ENCODE data around the gene TECPR2. TPM values are rescaled to one million over a fixed set of nuclear protein-coding genes. Genes with fewer than 3 reads are reported as not detected.

Gene TECPR2
- total RNA-seq, 2 donors from 2014 or later: 7.0 to 51.4 TPM

DNA sequence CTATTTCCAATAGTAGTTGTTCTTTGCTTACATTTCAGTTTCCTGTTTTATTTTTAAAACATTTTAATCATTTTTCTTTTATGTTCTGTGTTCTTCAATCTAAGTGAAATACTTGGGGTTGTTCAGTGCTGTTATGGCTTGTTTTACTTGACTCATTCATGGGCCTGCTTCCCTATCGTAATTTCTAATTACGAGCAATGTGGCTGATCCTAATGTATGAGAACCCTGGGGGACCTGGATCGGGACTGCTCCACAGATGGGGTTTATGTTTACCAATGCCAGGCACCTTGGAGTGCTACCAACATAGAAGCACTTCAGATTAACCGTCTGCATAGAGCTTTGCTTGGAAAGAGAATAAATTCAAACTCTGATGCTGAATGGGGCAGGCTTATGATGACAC, 29.8 kb downstream of the TECPR2 start:
- Histone ChIP-seq H3K27me3 (no peaks in the 10 kb centered on the region), H3K27ac (no peak overlapping the region), H3K36me3 (replicated peaks in 1 of 2; ENCODE audit: insufficient read depth in 1 of 2, low read depth in 2 of 2) (no peaks in the 10 kb centered on the region), H3K4me1 (peaks cover 7% of the 10 kb centered on the region), H3K9me3 (no peaks in the 10 kb centered on the region), H3K4me3 (no peak overlapping the region)
- ATAC-seq (no peak), DNase-seq (no peak)
- 47 to 59% methylated on average over 4 of the region's 4 CpGs for WGBS, 2 donors
- intact Hi-C loops (cut with DNase I): no loop called here
- TF ChIP-seq, protein P1, sequence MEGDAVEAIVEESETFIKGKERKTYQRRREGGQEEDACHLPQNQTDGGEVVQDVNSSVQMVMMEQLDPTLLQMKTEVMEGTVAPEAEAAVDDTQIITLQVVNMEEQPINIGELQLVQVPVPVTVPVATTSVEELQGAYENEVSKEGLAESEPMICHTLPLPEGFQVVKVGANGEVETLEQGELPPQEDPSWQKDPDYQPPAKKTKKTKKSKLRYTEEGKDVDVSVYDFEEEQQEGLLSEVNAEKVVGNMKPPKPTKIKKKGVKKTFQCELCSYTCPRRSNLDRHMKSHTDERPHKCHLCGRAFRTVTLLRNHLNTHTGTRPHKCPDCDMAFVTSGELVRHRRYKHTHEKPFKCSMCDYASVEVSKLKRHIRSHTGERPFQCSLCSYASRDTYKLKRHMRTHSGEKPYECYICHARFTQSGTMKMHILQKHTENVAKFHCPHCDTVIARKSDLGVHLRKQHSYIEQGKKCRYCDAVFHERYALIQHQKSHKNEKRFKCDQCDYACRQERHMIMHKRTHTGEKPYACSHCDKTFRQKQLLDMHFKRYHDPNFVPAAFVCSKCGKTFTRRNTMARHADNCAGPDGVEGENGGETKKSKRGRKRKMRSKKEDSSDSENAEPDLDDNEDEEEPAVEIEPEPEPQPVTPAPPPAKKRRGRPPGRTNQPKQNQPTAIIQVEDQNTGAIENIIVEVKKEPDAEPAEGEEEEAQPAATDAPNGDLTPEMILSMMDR (IDR thresholded peaks at IDR 0.05): no peak
- TF ChIP-seq POLR2A (IDR thresholded peaks at IDR 0.05): no peak

DNA sequence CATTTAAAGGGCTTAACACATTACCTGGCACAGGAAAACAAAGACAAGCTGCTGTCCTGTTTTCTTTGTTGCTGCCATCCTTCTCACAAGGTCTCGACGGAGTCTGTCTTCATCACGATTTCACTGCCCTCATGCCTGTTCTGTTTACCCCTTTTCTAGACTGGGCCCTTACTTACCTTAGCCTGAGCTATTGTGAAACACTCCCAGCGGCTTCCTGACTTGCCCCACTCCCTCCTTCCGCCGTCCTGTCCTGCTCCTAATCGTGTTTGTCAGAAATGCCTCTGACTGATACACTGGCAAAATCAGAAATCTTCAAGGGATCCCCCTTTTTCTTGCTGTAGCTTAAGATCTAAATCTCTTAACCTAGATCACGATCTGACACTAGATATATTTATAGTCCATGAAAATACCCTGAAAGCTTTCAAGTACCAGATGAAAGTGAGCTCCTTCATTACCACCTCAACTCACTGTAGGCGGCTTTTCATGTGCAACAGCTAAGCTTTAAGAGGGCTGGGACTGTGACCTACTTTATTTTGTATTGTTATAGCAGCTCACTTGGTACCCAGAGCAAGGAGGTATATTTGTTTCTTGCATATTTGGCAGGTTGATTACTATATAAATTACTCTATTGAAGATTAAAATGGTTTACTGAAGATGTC, 32.1 kb downstream of the TECPR2 start:
- DNase-seq (no peak), ATAC-seq (no peak)
- TF ChIP-seq, protein P1 (IDR thresholded peaks at IDR 0.05): no peak
- TF ChIP-seq POLR2A (IDR thresholded peaks at IDR 0.05): no peak
- H3K27ac ChIP-seq: no peak overlapping the region
- no peaks in the 10 kb centered on the region for H3K36me3 ChIP-seq (replicated peaks in 1 of 2; ENCODE audit: insufficient read depth in 1 of 2, low read depth in 2 of 2)
- WGBS, 2 donors: 62 to 86% methylated on average over 9 of the region's 9 CpGs
- H3K9me3 ChIP-seq: peaks cover 0 to 8% (median 0%) of the 10 kb centered on the region in 3 donors
- no peaks in the 10 kb centered on the region for H3K27me3 ChIP-seq
- no peak overlapping the region for H3K4me3 ChIP-seq
- intact Hi-C loops (cut with DNase I): no loop called here
- H3K4me1 ChIP-seq: peaks cover 7% of the 10 kb centered on the region

DNA sequence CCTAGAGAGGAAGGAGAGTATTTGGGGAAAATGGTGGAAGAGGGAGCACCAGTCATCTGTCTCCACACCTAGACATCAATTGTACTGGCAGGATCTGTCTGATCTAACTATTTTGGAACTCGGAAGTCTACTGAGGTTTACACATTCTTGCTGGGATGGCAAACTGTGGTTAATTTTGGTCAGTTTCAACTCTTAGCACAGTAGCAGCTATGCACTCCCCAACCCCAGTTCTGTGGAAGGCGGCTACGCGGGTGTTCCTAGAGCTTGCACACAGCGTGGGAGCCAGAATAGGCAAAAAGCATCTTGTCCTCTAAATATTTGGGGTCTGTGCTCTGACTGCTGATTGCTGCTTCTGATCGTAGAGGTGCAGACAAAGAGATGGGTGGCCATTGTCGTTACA, 33.8 kb downstream of the TECPR2 start:
- TF ChIP-seq POLR2A (IDR thresholded peaks at IDR 0.05): no peak
- TF ChIP-seq, protein P1 (IDR thresholded peaks at IDR 0.05): no peak
- H3K4me3 ChIP-seq: no peak overlapping the region
- no peak for ATAC-seq
- H3K27me3 ChIP-seq: no peaks in the 10 kb centered on the region
- H3K27ac ChIP-seq: no peak overlapping the region
- H3K4me1 ChIP-seq: peaks cover 7% of the 10 kb centered on the region
- WGBS, 2 donors: 84 to 93% methylated on average over 7 of the region's 7 CpGs
- H3K36me3 ChIP-seq (replicated peaks in 1 of 2; ENCODE audit: insufficient read depth in 1 of 2, low read depth in 2 of 2): no peaks in the 10 kb centered on the region
- intact Hi-C loops (cut with DNase I): no loop called here
- DNase-seq: no peak
- H3K9me3 ChIP-seq: peaks cover 0 to 8% (median 0%) of the 10 kb centered on the region in 3 donors

DNA sequence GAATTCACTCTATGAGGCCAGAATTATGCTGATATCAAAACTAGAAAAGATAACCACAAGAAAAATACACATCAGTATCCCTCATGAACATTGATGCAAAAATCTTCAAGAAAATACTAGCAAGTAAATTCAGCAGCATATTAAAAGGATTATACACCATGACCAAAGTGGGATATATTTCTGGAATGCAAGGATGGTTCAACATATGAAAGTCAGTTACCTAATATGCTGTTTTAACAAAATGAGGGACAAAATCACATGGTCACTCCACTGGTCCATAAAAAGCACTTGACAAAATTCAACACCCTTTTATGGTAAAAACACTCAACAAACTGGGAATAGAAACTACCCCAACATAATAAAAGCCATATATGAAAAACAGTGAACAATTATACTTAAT, 40.3 kb downstream of the TECPR2 start:
- no peaks in the 10 kb centered on the region for H3K27me3 ChIP-seq
- peaks cover 0 to 11% (median 0%) of the 10 kb centered on the region in 3 donors for H3K9me3 ChIP-seq
- no peak overlapping the region for H3K27ac ChIP-seq
- ATAC-seq (no peak), DNase-seq (no peak)
- H3K4me3 ChIP-seq: no peak overlapping the region
- H3K4me1 ChIP-seq: no peaks in the 10 kb centered on the region
- TF ChIP-seq, protein P1 (IDR thresholded peaks at IDR 0.05): no peak
- TF ChIP-seq POLR2A (IDR thresholded peaks at IDR 0.05): no peak
- H3K36me3 ChIP-seq (replicated peaks in 1 of 2; ENCODE audit: insufficient read depth in 1 of 2, low read depth in 2 of 2): no peaks in the 10 kb centered on the region
- intact Hi-C loops (cut with DNase I): no loop called here

DNA sequence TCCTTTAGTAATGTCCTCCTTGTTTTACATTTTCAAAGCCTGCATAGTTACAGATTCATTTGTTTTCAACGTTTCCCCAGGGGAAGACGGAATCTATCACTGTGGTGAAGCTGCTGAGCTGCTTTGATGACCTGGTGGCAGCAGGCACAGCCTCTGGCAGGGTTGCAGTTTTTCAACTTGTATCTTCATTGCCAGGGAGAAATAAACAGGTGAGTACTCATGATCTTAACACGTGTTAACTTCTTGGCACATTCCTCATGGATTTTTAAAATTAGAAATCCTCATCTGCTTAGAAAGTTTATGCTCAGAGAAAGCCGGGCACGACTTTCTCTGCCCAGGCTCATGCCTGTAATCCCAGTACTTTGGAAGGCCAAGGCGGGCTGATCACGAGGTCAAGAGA, 44.5 kb downstream of the TECPR2 start:
- TF ChIP-seq, protein P1 (IDR thresholded peaks at IDR 0.05): no peak
- TF ChIP-seq POLR2A (IDR thresholded peaks at IDR 0.05): no peak
- Histone ChIP-seq H3K27ac (no peak overlapping the region), H3K4me1 (no peaks in the 10 kb centered on the region), H3K36me3 (replicated peaks in 1 of 2; ENCODE audit: insufficient read depth in 1 of 2, low read depth in 2 of 2) (no peaks in the 10 kb centered on the region), H3K27me3 (no peaks in the 10 kb centered on the region), H3K9me3 (peaks cover 0 to 3% (median 0%) of the 10 kb centered on the region in 3 donors), H3K4me3 (no peak overlapping the region)
- DNase-seq (no peak), ATAC-seq (no peak)
- WGBS, 2 donors: 86 to 88% methylated on average over 7 of the region's 7 CpGs
- intact Hi-C loops (cut with DNase I): no loop called here

Measured in body of pancreas (tissue), 4 donors.